IMR-90 (cell line): ENCODE measurements around the gene PTGS2.

Experiments
- FOS ChIP-seq: fragments of 150-350 bp; IDR thresholded peaks from 2 replicates; pipeline ENCODE4 v1.6.1; 2016; ENCODE audit warnings: low read depth, low read length
- NFE2L2 ChIP-seq: fragments of 150-350 bp; IDR thresholded peaks from 2 replicates; pipeline ENCODE4 v1.6.1; 2016; ENCODE audit warnings: low read depth, mild to moderate bottlenecking, low read length
- POLR2A ChIP-seq: IDR thresholded peaks from 2 replicates; pipeline ENCODE4 v1.6.1; 2012; ENCODE audit warnings: mild to moderate bottlenecking, low read depth, low read length
- RCOR1 ChIP-seq: IDR thresholded peaks from 2 replicates; pipeline ENCODE4 v1.6.1; 2012; ENCODE audit warnings: mild to moderate bottlenecking, low read length, improper control_type of control experiment; ENCODE audit not compliant: insufficient replicate concordance
- SMC3 ChIP-seq: fragments of 150-350 bp; IDR thresholded peaks from 2 replicates; pipeline ENCODE4 v1.6.1; 2016; ENCODE audit warnings: low read depth, mild to moderate bottlenecking, antibody characterized with exemption, low read length, moderate library complexity
- TF ChIP-seq, protein P1 (sequence below): fragments of 150-350 bp; IDR thresholded peaks from 2 replicates; pipeline ENCODE4 v1.6.1; 2017; ENCODE audit warnings: mild to moderate bottlenecking, antibody characterized with exemption, low read length, low read depth
- TF ChIP-seq, protein P2 (sequence below): conservative IDR thresholded peaks from 2 replicates; pipeline ENCODE4 v1.5.1; 2012; ENCODE audit warnings: mild to moderate bottlenecking, low read depth, low read length, improper control_type of control experiment

DNA sequence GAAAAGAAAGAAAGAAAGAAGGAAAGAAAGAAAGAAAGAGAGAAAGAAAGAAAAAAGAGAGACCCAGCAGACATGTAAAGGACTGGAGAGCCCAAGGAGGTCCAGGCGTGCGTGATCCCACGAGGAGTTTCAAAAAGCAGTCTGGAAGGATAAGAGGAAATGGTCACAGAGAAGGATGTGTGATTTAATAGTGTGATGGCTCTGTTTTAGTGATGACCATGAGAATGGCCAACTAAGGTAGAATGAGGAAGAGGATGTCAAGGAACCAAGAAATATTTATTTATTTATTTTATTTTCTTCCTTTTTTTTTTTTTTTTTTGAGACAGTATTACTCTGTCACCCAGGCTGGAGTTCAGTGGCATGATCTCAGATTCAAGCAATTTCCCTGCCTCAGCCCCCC is 25.5 kb downstream of the PTGS2 start:
- no peak for TF ChIP-seq POLR2A
- TF ChIP-seq, protein P1, sequence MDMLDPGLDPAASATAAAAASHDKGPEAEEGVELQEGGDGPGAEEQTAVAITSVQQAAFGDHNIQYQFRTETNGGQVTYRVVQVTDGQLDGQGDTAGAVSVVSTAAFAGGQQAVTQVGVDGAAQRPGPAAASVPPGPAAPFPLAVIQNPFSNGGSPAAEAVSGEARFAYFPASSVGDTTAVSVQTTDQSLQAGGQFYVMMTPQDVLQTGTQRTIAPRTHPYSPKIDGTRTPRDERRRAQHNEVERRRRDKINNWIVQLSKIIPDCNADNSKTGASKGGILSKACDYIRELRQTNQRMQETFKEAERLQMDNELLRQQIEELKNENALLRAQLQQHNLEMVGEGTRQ: no peak
- no peak for TF ChIP-seq FOS
- TF ChIP-seq, protein P2, sequence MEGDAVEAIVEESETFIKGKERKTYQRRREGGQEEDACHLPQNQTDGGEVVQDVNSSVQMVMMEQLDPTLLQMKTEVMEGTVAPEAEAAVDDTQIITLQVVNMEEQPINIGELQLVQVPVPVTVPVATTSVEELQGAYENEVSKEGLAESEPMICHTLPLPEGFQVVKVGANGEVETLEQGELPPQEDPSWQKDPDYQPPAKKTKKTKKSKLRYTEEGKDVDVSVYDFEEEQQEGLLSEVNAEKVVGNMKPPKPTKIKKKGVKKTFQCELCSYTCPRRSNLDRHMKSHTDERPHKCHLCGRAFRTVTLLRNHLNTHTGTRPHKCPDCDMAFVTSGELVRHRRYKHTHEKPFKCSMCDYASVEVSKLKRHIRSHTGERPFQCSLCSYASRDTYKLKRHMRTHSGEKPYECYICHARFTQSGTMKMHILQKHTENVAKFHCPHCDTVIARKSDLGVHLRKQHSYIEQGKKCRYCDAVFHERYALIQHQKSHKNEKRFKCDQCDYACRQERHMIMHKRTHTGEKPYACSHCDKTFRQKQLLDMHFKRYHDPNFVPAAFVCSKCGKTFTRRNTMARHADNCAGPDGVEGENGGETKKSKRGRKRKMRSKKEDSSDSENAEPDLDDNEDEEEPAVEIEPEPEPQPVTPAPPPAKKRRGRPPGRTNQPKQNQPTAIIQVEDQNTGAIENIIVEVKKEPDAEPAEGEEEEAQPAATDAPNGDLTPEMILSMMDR: no peak
- TF ChIP-seq SMC3: no peak
- no peak for TF ChIP-seq NFE2L2
- TF ChIP-seq RCOR1: no peak
